HG02981 (cell line): ENCODE measurements around the gene APOL1.
"Not testable (repeated sequence)": the region's sequence is repeated elsewhere in the genome, so short reads cannot be mapped to it uniquely, and the experiment has no call there.

ENCODE experiments used
- ATAC-seq: cut with Tn5 transposase; IDR thresholded peaks from one replicate; pipeline ENCODE4 v1.9.1; 2021; ENCODE audit warnings: mild to moderate bottlenecking, moderate library complexity; ENCODE audit not compliant: unreplicated experiment

APOL1 gene

DNA sequence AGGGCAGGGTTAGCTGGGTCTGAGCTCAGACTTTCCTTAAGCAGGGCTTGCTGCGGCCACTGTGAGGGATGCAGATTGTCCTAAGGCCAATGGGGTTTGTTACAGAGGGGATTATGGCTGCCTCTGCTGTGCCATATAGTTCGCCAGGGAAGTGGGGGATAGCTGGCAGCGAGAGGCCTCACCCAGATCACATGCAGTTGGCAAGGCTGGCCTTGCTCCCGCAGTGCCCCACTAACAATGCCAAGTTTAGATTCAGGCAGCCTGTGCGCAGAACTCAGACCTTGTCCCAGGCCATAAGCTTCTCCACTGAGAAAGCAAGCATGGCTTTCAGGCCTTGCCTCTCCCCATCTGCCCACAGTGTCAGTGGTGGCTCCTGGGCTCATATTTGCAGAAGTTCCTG, 8.9 kb upstream of the APOL1 start:
- no peak for ATAC-seq

GRCh38 chr22:36244522-36245391, 8.2 kb upstream of the APOL1 start:
- no peak for ATAC-seq

DNA sequence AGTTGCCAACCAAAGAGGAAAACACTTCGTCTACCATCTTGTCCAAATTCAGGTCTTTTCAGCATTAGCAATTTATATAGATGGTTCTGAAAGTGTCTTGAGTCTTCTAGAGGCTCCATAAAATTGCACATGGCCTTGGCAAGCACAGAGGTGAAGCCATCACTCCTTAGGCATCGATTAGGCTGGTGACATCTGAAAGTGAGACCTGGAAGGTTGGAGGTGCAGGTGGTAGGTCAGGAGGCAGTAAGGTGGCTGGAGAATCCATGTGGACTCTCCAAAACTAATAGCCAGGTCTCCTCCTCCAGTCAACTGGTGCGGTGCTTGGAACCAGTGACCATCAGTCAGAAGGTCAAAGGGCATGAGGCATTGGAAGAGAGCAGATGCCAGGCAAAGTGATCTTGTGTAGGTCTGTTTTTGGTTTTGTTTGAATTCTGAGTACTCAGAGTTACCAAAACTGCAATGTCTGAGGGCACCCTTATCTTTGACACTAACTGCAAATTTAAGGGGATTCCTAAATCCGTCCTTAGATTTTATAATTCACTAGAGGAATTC, 7.1 kb upstream of the APOL1 start:
- ATAC-seq: no peak

DNA sequence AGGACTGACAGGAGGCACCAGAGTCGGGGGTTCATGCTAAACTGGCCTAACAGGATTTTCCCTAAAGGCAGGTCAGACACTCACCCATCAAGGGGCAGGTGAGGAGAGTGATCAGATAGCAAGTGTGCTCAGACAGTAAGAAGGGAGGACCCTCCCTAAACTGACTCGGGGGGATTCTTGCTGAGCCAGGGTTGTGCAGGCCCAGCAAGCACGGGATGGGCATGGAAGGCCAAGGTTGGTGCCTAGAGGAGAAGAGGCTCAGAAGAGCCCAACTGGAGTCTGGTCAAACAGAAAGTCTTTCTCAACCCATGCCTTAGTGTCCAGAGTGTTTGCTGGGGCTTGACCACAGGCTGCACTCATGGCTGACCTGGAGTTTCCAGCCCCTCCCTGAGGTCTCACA, 6.2 kb upstream of the APOL1 start:
- no peak for ATAC-seq

GRCh38 chr22:36247955-36248354, 5.0 kb upstream of the APOL1 start:
- no peak for ATAC-seq

GRCh38 chr22:36249160-36249559, 3.8 kb upstream of the APOL1 start:
- ATAC-seq: no peak

GRCh38 chr22:36250292-36250960, 2.5 kb upstream of the APOL1 start:
- ATAC-seq: not testable (repeated sequence)

DNA sequence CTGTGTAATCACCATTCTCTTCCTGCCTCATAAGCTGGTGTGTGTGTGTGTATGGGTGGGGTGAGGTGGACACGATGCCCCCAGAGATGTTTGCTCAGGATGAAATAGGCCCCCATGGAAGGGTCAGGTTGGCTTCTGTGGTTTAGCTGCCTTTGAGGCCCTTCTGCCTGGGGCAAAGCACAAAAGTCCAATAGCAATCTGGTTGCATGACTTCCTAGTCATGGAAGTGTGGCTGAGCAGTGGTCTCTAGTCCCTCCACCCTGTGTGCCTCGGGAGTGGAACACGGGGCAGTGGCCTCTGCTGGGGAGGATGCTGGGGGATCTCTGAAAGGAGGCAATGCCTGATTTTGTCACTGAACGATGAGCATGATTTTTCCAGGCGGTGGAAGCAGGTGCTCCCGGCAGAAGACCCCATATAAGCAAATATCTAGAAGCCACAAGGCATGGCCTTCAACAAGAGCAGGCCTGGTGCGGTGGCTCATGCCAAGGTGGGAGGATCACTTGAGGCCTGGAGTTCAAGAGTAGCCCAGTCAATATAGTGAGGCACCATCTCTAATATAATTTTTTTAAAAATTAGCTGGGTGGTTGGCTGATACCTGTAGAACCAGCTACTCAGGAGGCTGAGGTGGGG, 839 bp upstream of the APOL1 start:
- not testable (repeated sequence) for ATAC-seq

DNA sequence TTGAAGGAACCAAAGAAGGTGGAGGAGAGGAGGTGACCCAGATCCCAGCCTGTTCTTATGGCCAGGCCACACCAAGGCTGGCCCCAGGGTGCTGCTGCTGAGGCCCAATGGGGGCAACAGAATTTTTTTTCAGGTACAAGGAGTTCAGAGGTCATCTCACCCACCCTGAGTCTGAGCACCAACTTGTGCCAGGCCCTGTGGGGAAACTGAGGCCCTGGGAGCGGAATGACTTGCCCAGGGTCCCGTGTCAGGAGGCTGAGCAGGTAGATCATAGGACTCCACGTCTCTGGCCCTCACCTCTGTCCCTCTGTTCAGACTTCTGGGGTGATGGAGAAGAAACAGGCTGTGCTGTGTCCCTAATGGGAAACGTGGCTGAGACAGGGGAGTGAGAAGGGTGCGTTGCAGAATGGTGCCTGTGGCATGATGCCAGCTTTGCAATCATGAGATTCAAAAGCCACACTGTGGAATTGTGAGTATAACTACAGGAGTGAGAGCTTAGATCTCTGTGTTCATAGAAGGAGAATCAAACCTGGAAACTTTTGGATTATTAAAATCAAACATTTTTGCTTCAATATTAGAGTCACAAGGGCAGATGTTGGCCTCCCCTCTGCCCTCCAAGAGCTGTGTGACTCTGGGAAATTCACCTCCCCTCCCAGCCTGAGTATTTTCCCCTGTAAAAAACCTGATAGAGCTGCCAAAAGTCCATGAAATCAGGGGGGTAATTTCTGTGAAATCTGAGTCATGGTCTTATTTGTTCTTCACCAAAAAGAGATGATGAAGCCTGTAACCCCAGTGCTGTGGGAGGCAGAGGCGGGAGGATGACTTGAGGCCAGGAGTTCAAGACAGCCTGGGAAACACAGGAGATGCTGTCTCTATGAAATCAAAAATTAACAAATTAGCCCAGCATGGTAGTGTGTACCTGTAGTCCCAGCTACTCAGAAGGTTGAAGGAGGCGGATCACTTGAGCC, 874 bp downstream of the APOL1 start:
- no peak for ATAC-seq

DNA sequence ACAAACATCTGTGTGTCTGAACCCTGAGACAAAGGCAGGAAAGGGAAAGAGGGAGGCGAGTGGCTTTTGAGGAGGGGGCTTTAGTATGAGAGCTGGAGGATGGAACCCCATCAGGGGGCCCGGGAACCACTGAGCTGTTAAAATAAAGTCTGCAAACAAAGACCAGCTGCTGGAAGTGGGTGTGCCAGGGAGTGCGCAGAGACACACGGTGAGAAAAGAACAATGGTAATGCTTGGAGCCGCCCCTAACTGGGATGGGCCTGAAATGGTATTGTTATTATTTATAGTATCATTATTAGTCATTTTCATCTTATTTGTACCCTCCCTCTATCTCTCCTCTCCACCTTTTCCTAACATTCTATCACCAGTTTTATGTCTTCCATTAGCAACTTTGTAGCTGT, 2.6 kb downstream of the APOL1 start:
- ATAC-seq: not testable (repeated sequence)

DNA sequence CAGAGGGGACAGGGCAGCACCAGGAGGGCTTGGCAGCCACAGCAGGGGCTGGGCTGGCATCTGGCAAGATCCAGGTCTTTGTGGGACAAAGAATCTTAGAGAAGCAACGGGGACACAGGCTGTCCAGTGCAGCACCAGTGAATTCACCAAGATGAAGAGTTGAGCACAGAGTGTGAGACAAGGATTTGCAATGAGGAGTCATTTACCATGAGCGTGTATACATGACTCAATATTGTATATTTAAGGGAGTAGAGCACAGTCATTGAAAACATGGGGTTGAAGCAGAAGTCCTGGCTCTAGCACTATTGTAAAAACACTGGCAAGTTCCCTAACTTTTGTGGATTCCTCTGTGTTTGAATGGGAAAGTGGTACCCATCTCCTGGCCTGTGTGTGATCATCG, 3.5 kb downstream of the APOL1 start:
- no peak for ATAC-seq

DNA sequence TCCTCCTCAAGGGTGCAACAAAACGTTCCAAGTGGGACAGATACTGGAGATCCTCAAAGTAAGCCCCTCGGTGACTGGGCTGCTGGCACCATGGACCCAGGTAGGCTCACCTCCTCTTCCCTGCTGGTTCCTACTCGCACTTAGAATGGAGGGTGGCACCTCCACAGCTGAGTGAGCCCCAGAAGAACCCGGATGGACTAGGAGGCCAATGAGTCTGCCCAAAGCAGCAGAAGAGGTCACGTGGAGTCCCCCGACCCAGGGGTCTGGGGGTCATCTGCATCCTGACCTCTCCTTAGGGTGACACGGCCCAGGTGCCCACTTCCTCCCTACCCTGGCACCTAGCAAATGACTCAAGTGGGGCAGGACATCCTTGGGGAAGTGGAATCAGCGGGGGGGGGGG, 4.4 kb downstream of the APOL1 start:
- ATAC-seq: no peak

DNA sequence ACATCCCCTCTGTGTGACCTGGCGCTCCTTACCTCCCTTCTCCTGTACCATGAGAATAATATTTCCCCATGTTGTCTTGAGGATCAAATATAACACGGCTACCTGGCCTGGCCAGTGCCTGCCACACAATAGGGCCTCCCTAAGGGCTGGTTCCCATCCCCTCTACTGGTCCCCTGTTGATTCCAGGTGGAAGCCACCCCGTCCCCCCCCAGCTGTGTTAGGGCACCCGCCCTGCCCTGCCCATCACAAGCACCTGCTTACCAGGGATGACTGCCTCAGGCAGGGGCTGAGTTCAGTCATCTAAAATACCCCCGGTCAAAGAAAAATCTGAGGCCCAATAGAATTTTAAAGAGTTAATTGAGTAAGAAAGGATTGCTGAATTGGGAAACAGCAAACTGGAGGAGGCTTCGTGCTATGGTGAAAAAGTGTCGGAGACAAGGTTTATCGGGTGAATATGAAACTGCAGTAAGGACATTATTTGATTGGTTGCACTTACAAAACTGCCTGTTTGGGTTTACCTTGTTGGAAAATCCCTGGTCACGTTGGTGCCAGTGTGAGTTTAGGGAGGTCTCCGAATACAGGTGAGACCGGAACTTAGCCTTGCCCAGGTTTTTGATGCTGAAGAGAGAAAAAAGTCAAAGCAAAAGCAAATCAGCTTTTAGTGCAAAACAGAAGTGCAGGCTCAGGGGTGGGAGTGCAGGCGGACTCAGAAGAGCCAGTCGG, 5.2 kb downstream of the APOL1 start:
- ATAC-seq: no peak

- no peak for ATAC-seq
Measured at GRCh38 chr22:36258701-36259614, 6.0 kb downstream of the APOL1 start.

DNA sequence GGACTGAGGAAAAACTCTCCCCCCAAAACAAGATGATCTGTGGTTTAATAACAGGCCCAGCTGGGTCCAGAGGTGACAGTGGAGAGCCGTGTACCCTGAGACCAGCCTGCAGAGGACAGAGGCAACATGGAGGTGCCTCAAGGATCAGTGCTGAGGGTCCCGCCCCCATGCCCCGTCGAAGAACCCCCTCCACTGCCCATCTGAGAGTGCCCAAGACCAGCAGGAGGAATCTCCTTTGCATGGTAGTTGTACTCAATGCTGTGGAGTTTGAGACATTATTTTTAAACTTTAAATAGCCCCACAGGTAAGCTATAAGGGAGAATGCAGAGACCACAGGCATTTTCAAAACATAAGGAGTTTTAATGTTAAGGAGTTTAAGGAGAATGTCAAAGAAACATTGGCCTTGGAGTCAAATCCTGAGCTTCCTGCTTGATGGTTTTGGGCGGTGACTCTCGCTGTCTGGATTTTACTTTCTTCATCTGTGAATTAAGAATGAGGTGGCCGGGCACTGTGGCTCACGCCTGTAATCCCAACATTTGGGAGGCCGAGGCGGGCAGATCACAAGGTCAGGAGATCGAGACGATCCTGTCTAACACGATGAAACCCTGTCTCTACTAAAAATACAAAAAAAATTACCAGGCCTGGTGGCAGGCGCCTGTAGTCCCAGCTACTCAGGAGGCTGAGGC, 6.8 kb downstream of the APOL1 start:
- ATAC-seq: no peak

DNA sequence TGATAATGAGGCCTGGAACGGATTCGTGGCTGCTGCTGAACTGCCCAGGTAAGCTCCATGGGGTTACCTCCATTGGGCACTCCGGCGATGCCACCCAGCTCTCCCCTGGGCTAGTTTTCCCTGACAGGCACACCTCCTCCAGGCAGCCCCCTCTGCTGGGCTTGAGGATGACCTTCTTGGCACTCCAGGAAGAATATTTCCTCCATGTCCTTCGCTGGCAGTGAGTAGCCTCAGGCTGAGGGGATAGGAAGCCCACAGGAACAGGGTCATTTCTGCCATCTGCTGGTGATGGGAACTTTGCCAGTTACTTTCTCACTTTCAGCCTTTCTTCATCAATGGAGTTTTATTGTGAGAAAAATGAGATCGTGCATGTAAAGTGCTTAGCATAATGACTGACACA, 8.7 kb downstream of the APOL1 start:
- ATAC-seq: not testable (repeated sequence)

DNA sequence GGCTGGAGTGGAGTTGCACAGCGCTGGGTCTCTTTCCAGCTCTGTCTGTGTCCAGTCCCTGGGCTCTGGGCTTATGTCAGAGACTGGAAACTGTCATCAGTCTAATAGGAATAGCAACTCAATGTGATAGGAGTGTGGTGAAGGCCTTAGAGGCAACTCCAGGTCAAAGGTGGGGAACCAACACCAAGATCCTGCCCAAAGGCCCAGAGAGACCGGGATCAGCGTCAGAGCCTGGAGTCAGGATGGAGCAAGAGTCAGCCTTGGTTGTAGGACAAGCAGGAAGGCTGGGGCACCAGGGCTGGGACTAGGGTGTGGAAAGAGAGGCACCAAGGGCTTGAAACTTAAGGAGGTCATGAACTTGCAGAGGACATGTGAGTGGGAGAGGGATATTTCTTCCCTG, 9.4 kb downstream of the APOL1 start:
- ATAC-seq: not testable (repeated sequence)

DNA sequence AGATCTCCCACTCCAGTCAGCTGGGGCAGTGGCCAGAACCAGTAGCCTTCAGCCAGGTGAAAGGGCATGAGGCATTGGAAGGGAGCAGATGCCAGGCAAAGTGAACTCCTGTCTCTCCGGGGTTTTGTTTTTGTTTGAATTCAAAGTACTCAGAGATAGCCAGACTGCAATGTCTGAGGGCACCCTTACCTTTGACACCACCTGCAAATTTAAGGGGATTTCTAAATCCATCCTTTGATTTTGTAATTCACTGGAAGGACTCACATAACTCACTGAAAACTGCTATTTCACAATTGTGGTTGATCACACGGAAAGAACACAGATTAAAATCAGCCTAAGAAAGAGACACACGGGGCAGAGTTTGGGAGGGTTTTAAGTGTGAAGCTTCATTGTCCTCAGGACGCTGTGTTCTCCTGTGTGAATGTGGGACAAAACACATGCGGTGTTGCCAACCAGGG, 10.3 kb downstream of the APOL1 start:
- ATAC-seq: not testable (repeated sequence)
